ENCODE data around the gene GOPC.

GOPC gene

DNA sequence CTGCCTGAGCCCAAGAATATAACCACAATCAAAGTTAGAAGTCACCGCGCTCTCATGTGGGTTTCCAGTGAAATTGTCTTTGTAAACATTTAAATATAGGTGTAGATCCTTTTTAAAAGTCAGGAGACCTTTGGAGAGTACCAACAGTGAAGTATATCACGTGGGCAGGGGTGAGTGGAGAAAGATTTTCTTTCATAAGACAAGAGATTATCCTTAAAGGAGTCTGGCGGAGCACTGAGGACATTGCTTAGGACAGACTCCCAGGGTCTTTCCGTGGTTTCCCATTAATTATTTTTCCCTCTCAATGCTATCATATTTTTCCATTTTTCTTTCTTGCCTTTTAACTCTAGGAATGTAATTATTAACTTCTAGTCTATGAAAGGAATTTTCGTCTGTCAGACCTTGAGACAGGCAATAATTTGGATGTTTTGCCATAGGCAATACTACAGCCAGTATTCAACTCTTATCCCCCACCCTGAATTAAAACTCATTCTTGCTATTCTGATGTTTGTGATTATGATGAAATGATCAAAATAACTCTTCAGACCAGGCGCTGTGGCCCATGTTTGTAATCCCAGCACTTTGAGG lies 88.4 kb downstream of the GOPC start:
- no peak for DNase-seq

DNA sequence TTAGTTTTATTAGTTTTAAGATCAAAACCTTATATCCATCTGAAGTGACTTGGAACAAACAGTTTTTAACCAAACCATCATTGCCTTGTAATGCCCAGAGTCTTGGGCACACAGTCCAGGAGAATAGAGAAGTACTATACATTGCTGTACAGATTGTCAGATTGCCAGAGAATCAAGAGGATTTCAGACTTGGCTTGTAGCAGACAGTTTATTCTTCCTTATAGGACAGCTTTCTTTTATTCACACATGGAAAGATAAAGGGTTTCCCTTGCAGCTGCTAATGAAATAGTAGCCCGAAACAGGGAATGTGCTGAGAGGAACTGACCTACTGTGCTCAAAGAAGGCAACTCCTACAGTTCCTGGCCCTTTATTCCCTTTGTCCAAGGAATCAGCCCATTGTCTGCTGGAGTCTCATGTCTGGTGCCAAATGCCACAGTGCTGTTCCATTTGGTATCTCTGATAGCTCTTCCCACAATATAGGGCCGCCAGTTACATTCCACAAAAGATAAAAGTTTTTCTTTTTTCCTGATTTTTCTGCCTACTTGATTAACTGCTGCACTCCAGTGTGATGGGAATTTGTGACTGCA lies 89.2 kb downstream of the GOPC start:
- DNase-seq: no peak

GRCh38 chr6:117512056-117512828 lies 90.1 kb downstream of the GOPC start:
- DNase-seq: no peak
